Activated T-helper 1 cell treated with anti-CD3 and anti-CD28 coated beads, Interleukin-12 subunit alpha, Interleukin-12 subunit beta, Interleukin-2, Interleukin-4 antibody, amounts not matched to agents 30 ng/mL and 10 ng/mL and 1 ng/mL, durations not matched to agents 14 hours and 24 hours and 36 hours (primary cell): ENCODE results near the gene SYT7. TPM values are rescaled to one million over a fixed set of nuclear protein-coding genes. Genes with fewer than 3 reads are reported as not detected.

Source experiments
- DNase-seq: peaks from one replicate; pipeline ENCODE4 v3.0.0; 2021; ENCODE audit warnings: low spot score
- H3K27ac Mint-ChIP-seq: one replicate; pipeline ENCODE4 v1.8.0; 2021; ENCODE audit warnings: mild to moderate bottlenecking, mixed read lengths
- H3K27me3 Mint-ChIP-seq: one replicate; pipeline ENCODE4 v1.8.0; 2022; ENCODE audit warnings: mild to moderate bottlenecking, moderate library complexity, mixed read lengths; ENCODE audit not compliant: insufficient read depth
- H3K36me3 Mint-ChIP-seq: one replicate; pipeline ENCODE4 v1.8.0; 2021; ENCODE audit warnings: low read depth, mixed read lengths
- H3K4me1 Mint-ChIP-seq: one replicate; pipeline ENCODE4 v1.8.0; 2021; ENCODE audit warnings: low read depth, mixed read lengths
- H3K4me3 Mint-ChIP-seq: one replicate; pipeline ENCODE4 v1.8.0; 2021; ENCODE audit warnings: mild to moderate bottlenecking, moderate library complexity, mixed read lengths
- H3K9me3 Mint-ChIP-seq: one replicate; pipeline ENCODE4 v1.8.0; 2021; ENCODE audit warnings: mixed read lengths
- intact Hi-C: fragments of 100-400 bp; cut with micrococcal nuclease; formaldehyde crosslinking; loops from one replicate; pipeline ENCODE4 v1.15.1; 2024
- total RNA-seq: library from RNA; stranded (reverse); gene quantifications from 2 replicates; pipeline ENCODE4 v1.2.3, GENCODE V29; 2022

SYT7 gene
- total RNA-seq, 1 donor from 2014 or later = 0.44 TPM

DNA sequence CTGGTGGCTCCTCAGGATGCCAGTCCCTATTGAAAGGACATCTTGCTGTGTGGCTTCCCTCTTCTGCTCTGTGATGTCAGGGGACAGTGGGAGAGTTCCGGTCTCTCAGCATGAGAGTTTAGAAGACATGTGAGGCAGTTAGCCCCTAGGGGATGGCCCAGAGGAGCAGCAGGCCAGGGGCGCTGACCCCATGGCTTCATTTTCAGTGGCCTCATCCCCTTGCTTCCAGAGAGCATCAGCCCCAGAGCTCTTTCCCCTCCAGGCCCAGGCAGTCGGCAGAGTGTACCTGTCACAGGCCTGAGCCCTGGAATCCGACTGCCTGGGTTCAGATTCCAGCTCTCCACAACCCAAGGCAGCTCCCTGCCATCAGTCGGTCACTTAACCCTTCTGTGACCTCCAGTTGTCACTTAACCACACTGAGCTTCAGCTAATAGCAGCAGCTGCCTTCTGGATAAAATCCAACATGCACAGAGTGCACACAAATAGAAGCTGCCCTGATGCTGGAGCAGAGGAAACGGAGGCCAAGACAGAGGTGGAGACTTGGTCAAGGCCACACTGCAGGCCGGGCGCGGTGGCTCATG is 86.4 kb downstream of the SYT7 start:
- H3K9me3 Mint-ChIP-seq = no peaks in the 10 kb centered on the region
- no peaks in the 10 kb centered on the region for H3K27me3 Mint-ChIP-seq
- H3K36me3 Mint-ChIP-seq = no peaks in the 10 kb centered on the region
- H3K4me1 Mint-ChIP-seq = no peaks in the 10 kb centered on the region
- intact Hi-C loops = no loop called here
- H3K27ac Mint-ChIP-seq = no peak overlapping the region
- no peak overlapping the region for H3K4me3 Mint-ChIP-seq
- DNase-seq = no peak

DNA sequence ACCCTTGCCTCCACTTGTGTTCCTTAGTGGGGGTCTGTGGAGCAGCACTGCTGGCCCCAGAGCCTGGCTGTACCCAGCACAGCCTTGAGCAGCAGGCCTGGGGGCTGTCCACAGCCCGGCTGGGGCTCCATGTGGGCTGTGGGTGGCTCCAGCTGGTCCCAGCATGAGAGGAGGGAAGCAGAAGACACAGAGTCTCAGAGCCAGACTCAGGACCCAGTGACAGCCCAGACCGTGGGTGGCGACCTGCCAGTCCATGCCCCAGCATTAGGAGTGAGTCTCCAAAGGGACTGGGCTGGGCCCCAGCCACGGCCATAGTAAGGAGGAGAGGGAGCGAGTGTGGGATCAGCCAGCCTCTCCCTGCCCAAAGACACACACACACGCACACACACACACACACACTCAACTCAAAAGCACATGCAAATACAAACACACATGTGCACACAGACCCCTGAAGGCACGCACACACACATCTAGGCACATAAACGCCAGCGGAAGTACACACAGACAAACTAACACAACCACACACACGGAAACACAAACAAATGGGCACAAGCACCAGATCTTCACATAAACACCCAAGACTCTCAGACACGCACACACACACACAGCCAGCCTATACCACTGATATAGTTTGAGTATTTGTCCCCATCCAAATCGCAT is 89.0 kb downstream of the SYT7 start:
- DNase-seq = no peak
- intact Hi-C loops = no loop called here
- H3K9me3 Mint-ChIP-seq = no peaks in the 10 kb centered on the region
- no peak overlapping the region for H3K4me3 Mint-ChIP-seq
- no peak overlapping the region for H3K27ac Mint-ChIP-seq
- H3K27me3 Mint-ChIP-seq = no peaks in the 10 kb centered on the region
- H3K36me3 Mint-ChIP-seq = no peaks in the 10 kb centered on the region
- H3K4me1 Mint-ChIP-seq = no peaks in the 10 kb centered on the region

DNA sequence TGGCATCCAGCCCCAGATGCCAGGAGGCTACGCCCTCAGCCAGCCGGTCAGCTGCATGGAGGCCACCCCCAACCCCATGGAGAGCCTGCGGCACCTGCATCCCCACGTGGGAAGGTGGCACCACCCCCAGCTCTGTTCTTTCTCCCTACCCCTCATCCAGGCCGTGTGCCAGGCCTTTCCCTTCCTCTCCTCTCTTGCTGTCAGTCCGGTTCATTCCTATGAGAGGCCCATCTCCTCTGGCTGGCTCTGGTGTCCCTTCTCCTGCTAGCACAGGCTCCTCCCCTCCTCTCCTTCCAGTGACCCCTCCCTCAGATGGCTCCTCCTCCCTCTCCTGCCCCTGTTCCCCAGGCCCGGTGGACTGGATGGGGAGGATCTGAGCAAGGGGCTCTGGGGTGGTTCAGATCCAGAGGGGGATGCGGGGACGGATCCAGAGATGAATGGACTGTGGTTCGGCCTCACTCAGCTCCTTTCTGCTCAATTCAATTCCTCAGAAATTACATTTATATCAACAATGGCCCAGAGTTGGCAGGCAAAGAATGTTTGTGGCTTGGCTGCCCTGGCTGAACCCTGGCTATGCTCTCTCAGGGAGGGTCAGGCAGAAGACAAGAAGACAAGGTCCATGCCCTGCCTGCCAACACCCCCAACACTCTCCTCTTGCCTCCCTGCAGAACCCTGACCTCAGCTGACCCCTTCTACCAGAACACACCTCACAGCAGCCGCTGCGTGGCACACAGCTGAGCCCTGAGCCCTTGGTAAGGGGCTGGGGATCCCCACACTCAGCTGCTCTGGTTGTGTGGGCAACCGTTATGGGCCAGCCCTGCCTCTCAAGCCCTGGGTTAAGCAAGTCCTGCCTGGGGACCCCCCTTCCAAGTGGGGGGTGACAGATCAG is 90.8 kb downstream of the SYT7 start:
- no peaks in the 10 kb centered on the region for H3K27me3 Mint-ChIP-seq
- intact Hi-C loops = no loop called here
- H3K27ac Mint-ChIP-seq = no peak overlapping the region
- no peak overlapping the region for H3K4me3 Mint-ChIP-seq
- H3K4me1 Mint-ChIP-seq = no peaks in the 10 kb centered on the region
- H3K9me3 Mint-ChIP-seq = no peaks in the 10 kb centered on the region
- H3K36me3 Mint-ChIP-seq = no peaks in the 10 kb centered on the region
- DNase-seq = no peak

DNA sequence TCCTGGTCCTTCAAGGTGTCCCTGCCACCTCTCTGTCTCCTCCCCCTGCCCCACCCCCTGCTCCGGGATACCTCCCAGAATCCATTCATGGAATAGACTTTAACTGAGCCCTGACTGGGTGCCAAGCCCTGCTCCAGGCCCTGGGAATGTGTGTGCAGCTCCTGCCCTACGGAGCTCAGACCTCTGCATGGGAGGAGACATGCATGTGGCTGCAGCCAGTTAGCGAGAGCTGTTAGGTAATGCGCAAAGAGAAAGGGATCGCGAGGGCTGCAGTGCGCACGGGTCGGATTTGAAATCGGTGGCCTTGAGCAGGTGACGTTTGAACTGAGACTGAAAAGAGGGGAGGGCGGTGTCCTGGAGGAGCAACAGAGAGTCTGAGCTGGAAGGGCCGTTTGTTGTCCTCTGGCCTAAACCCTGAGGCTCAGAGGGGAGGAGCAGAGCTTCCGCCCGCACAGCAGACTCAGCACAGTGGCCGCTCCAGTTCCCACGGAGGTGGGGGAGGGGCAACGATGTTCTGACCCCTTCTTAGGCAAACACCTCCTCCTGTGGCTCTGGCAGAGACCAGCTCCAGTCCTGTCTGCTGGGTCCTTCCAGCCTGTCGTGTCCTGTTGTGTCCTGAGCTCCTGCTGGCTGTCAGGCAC is 92.1 kb downstream of the SYT7 start:
- H3K4me3 Mint-ChIP-seq = no peak overlapping the region
- no peaks in the 10 kb centered on the region for H3K9me3 Mint-ChIP-seq
- no peaks in the 10 kb centered on the region for H3K27me3 Mint-ChIP-seq
- intact Hi-C loops = no loop called here
- H3K4me1 Mint-ChIP-seq = no peaks in the 10 kb centered on the region
- no peak for DNase-seq
- H3K27ac Mint-ChIP-seq = no peak overlapping the region
- no peaks in the 10 kb centered on the region for H3K36me3 Mint-ChIP-seq

DNA sequence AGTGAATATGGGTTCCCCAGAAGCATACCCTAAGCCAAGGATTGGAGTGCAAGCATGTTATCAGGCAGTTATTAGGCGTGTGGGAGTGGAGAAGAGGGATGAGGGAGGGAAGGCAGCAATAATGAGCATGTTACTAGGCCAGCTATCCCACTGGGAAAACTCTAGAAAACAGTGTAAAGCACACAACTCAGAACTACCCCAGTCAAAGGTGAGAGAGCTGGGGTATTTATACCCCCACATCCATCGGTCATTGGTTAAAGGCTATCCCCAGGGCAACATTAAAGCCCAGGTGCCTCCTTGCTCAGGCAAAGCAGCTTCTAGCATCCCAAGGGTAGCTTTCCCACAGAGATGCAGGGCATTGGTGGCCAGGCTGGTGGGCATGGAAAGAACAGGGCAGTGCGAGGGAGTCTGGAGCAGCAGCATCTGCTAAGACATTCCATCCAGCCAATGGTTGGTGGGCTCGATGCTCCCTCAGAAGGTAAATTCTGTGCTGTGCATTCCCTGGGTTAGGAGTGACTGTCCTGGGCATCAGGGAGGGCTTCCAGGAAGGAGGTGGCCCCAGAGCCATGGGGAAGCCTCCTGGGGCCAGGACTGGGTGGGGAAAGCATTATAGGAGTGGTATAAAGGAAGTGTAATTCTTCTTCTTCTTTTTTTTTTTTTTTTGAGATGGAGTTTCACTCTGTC is 93.4 kb downstream of the SYT7 start:
- H3K27me3 Mint-ChIP-seq = no peaks in the 10 kb centered on the region
- peak overlapping the region; percentile 40 for H3K27ac Mint-ChIP-seq
- no peak overlapping the region for H3K4me3 Mint-ChIP-seq
- H3K36me3 Mint-ChIP-seq = no peaks in the 10 kb centered on the region
- DNase-seq = no peak
- intact Hi-C loops = no loop called here
- H3K9me3 Mint-ChIP-seq = no peaks in the 10 kb centered on the region
- H3K4me1 Mint-ChIP-seq = no peaks in the 10 kb centered on the region

DNA sequence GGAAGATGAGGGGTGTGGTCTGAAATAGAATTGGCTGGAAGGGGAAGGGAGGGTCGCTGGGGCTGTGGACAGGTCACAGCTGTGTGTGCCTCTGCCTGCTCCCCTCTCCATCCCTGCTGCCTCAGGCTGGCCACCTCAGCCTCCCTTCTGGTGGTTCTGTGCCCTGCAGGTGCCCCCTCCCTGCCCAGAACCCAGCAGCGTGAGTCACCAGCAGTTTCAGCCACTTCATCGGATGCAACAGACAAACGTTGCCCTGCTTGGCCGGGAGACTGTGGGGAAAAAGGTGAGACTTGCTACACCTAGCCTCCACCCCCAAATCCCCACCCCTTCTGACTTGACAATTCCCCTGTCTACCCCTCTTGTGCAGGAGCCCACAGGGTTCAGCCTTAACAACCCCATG is 94.1 kb downstream of the SYT7 start:
- H3K36me3 Mint-ChIP-seq = no peaks in the 10 kb centered on the region
- no peaks in the 10 kb centered on the region for H3K27me3 Mint-ChIP-seq
- H3K4me1 Mint-ChIP-seq = no peaks in the 10 kb centered on the region
- no peak for DNase-seq
- no peak overlapping the region for H3K4me3 Mint-ChIP-seq
- H3K9me3 Mint-ChIP-seq = no peaks in the 10 kb centered on the region
- intact Hi-C loops = no loop called here
- H3K27ac Mint-ChIP-seq = no peak overlapping the region

DNA sequence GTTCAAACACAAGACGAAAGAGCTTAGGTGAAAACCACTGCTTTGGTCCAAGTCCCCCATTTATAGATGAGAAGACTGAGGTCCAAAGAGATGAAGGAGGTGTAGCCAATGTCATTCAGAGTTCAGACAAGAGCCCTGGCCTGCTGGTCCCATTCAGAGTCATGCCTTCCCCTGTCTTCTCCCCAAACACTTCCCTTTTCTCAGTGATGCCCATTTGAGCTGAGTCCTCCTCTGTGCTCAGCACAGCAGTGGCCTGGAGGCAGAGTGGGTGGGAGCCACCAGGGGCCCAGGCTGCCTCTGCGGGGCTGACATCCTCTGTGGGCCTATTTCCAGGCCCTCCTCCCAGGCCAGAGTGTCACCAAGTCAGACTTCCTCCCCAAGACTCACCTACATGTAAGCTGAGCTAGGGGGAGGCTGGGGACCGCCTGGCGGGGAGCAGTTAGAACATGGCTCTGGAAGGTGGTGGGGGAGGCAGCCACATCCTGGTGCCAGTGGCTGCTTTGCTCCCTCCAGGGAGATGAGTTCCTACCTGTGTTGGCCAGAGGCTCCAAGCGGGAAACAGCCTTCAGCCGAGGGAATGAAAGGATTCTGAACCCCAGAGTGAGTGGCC is 94.8 kb downstream of the SYT7 start:
- Mint-ChIP-seq H3K27ac (no peak overlapping the region), H3K27me3 (no peaks in the 10 kb centered on the region), H3K36me3 (no peaks in the 10 kb centered on the region), H3K4me1 (no peaks in the 10 kb centered on the region), H3K9me3 (no peaks in the 10 kb centered on the region), H3K4me3 (no peak overlapping the region)
- no peak for DNase-seq
- intact Hi-C loops = no loop called here

DNA sequence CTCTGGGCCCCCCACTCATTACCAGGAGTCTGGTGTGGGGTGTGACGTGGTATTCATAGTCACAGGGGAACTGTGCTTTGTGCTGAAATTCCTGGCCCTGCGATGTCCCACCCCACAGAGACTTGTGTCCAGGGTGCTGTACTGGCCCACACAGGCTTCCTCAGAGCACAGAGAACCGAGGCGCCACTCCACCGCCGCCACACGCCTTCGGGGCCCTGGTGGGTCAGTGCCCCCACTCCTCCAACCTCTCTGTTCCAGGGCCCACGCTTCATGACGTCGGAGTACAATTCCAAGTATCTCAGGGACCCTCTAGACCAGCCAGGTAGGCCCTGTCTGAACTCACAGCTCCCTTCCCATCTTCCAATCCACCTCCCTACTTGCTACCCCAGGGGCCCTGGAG is 95.8 kb downstream of the SYT7 start:
- Mint-ChIP-seq H3K36me3 (no peaks in the 10 kb centered on the region), H3K4me3 (no peak overlapping the region), H3K27me3 (no peaks in the 10 kb centered on the region), H3K4me1 (no peaks in the 10 kb centered on the region), H3K27ac (no peak overlapping the region), H3K9me3 (no peaks in the 10 kb centered on the region)
- intact Hi-C loops = no loop called here
- no peak for DNase-seq

DNA sequence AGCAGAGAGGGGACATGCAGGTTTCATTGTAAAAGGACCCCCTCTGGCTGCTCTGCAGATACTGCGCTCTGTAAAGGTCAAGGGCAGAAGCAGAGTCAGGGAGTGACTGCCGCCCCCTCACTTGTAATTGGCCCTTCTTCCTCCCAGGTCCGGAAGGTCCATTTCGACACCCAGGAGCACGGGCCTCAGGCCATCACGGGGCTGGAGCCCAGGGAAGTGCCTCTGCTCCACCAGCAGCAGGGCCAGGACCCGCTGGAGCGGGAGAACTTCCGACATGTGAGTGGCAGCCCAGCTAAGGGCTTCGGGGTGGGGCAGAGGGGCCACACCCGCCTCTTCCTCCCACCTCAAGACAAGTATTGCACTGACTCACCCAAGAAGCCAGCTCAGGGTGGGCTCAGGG is 96.3 kb downstream of the SYT7 start:
- Mint-ChIP-seq H3K27ac (no peak overlapping the region), H3K36me3 (no peaks in the 10 kb centered on the region), H3K9me3 (no peaks in the 10 kb centered on the region), H3K4me1 (no peaks in the 10 kb centered on the region), H3K4me3 (no peak overlapping the region), H3K27me3 (no peaks in the 10 kb centered on the region)
- intact Hi-C loops = no loop called here
- DNase-seq = no peak

DNA sequence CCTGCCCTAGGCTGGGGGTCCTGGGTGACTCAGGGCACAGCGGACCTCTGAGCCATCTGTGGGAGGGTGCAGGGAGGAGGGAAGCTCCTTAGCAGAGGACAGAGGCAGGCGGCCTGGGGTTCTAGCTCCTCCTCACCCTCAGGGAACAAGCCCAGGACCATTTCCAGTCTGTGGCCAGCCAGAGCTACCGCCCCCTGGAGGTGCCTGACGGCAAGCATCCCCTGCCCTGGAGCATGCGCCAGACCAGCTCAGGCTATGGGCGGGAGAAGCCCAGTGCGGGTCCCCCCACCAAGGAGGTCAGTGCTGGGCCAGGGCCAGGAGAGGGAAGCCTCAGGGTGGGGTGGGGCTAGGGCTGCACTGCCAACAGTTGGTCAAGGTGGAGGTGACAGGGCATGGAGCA is 98.4 kb downstream of the SYT7 start:
- no peak for DNase-seq
- Mint-ChIP-seq H3K9me3 (no peaks in the 10 kb centered on the region), H3K4me1 (no peaks in the 10 kb centered on the region), H3K36me3 (no peaks in the 10 kb centered on the region), H3K27me3 (no peaks in the 10 kb centered on the region), H3K27ac (no peak overlapping the region), H3K4me3 (no peak overlapping the region)
- intact Hi-C loops = no loop called here

DNA sequence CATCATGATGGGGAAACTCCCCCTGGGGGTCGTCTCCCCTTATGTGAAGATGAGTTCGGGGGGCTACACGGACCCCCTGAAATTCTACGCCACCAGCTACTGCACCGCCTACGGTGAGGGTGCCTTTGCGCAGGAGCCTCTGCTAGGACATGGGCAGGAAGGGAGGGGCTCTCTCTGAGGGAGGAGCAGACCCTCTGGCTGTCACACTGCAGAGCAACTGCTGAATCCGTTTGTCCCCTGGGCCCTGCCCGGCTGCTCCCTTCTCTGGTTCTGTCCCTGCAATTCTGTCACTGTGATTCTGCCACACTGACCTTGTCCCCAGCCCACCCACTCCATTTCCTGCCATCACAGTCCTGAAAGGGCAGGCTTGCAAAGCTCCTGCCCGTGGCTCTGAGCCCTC is 99.1 kb downstream of the SYT7 start:
- no peak overlapping the region for H3K27ac Mint-ChIP-seq
- H3K4me3 Mint-ChIP-seq = no peak overlapping the region
- no peak for DNase-seq
- no peaks in the 10 kb centered on the region for H3K4me1 Mint-ChIP-seq
- no peaks in the 10 kb centered on the region for H3K36me3 Mint-ChIP-seq
- H3K9me3 Mint-ChIP-seq = no peaks in the 10 kb centered on the region
- intact Hi-C loops = no loop called here
- H3K27me3 Mint-ChIP-seq = no peaks in the 10 kb centered on the region

GRCh38 chr11:61480994-61481335 is 99.9 kb downstream of the SYT7 start:
- H3K4me3 Mint-ChIP-seq = no peak overlapping the region
- no peaks in the 10 kb centered on the region for H3K4me1 Mint-ChIP-seq
- H3K36me3 Mint-ChIP-seq = no peaks in the 10 kb centered on the region
- H3K27me3 Mint-ChIP-seq = no peaks in the 10 kb centered on the region
- DNase-seq = no peak
- no peak overlapping the region for H3K27ac Mint-ChIP-seq
- no peaks in the 10 kb centered on the region for H3K9me3 Mint-ChIP-seq
- intact Hi-C loops = no loop called here
